ENCODE results near the gene KANSL1L. TPM values are rescaled to one million over a fixed set of nuclear protein-coding genes. Genes with fewer than 3 reads are reported as not detected.
"Not testable (repeated sequence)": the region's sequence is repeated elsewhere in the genome, so short reads cannot be mapped to it uniquely, and the experiment has no call there.

KANSL1L gene
- total RNA-seq, 2 experiments from 2014 or later: 4.8 to 5.4 TPM

- H3K36me3 Mint-ChIP-seq (ENCODE audit: low read depth): peaks cover 17% of the 10 kb centered on the region
- peaks cover 2% of the 10 kb centered on the region for H3K4me1 Mint-ChIP-seq (ENCODE audit: low read depth)
- H3K9me3 Mint-ChIP-seq: peaks cover 31% of the 10 kb centered on the region
- no peak overlapping the region for H3K27ac Mint-ChIP-seq
- no peak for TF ChIP-seq CTCF (IDR thresholded peaks at IDR 0.05)
- ATAC-seq (no peak), DNase-seq (no peak)
- intact Hi-C loops (cut with micrococcal nuclease): no loop called here
- no peaks in the 10 kb centered on the region for H3K27me3 Mint-ChIP-seq
- H3K4me3 Mint-ChIP-seq: no peak overlapping the region
- ChIA-PET CTCF (interaction anchor here (2.0 kb wide), 1 partner anchor 10 kb away, joined by 9 read pairs; no protein-coding TSS in a partner anchor), POLR2A (no interaction called here)
These were observed 17.0 kb upstream of the KANSL1L start for GRCh38 chr2:210188190-210188589.

- intact Hi-C loops (cut with micrococcal nuclease); H3K27ac Mint-ChIP-seq; POLR2A ChIA-PET; DNase-seq; H3K4me3 Mint-ChIP-seq; H3K27me3 Mint-ChIP-seq; ATAC-seq: not testable (repeated sequence)
- Mint-ChIP-seq H3K4me1 (ENCODE audit: low read depth) (peaks cover 21% of the 10 kb centered on the region), H3K36me3 (ENCODE audit: low read depth) (peaks cover 17% of the 10 kb centered on the region), H3K9me3 (peaks cover 34% of the 10 kb centered on the region)
- CTCF ChIA-PET: interaction anchor here (1.1 kb wide), 1 partner anchor 15 kb away, joined by 3 read pairs; no protein-coding TSS in a partner anchor
These were observed 12.7 kb upstream of the KANSL1L start for GRCh38 chr2:210183936-210184335.

GRCh38 chr2:210181606-210182088 is 10.4 kb upstream of the KANSL1L start:
- CTCF ChIA-PET: interaction anchor here (1.6 to 1.9 kb wide), 2 partner anchors 9 to 14 kb away, joined by 4 to 5 read pairs; no protein-coding TSS in a partner anchor
- H3K9me3 Mint-ChIP-seq: peaks cover 35% of the 10 kb centered on the region
- POLR2A ChIA-PET; H3K4me3 Mint-ChIP-seq; ATAC-seq; H3K27me3 Mint-ChIP-seq; intact Hi-C loops (cut with micrococcal nuclease): not testable (repeated sequence)
- H3K4me1 Mint-ChIP-seq (ENCODE audit: low read depth): peaks cover 19% of the 10 kb centered on the region
- H3K36me3 Mint-ChIP-seq (ENCODE audit: low read depth): peaks cover 17% of the 10 kb centered on the region
- peak; percentile 44 for DNase-seq
- peak overlapping the region; percentile 25 for H3K27ac Mint-ChIP-seq

- ATAC-seq; H3K27me3 Mint-ChIP-seq; DNase-seq; intact Hi-C loops (cut with micrococcal nuclease); H3K4me3 Mint-ChIP-seq: not testable (repeated sequence)
- ChIA-PET POLR2A (interaction anchor here (1.0 kb wide), 1 partner anchor 19 kb away, joined by 3 read pairs; no protein-coding TSS in a partner anchor), CTCF (interaction anchor here (1.1 to 1.9 kb wide), 3 partner anchors 9 to 14 kb away, joined by 3 to 5 read pairs (median 4); no protein-coding TSS in a partner anchor)
- Mint-ChIP-seq H3K4me1 (ENCODE audit: low read depth) (peaks cover 19% of the 10 kb centered on the region), H3K27ac (peak overlapping the region; percentile 25), H3K9me3 (peaks cover 30% of the 10 kb centered on the region), H3K36me3 (ENCODE audit: low read depth) (peaks cover 17% of the 10 kb centered on the region)
These were observed 9.9 kb upstream of the KANSL1L start for GRCh38 chr2:210181033-210181605.

GRCh38 chr2:210180477-210180876 is 9.3 kb upstream of the KANSL1L start:
- no peak for TF ChIP-seq CTCF (IDR thresholded peaks at IDR 0.05)
- POLR2A ChIA-PET: interaction anchor here (1.0 kb wide), 1 partner anchor 18 kb away, joined by 3 read pairs; no protein-coding TSS in a partner anchor
- DNase-seq (no peak), ATAC-seq (no peak)
- H3K27me3 Mint-ChIP-seq: no peaks in the 10 kb centered on the region
- intact Hi-C loops (cut with micrococcal nuclease): no loop called here
- H3K4me1 Mint-ChIP-seq (ENCODE audit: low read depth): peaks cover 19% of the 10 kb centered on the region
- H3K36me3 Mint-ChIP-seq (ENCODE audit: low read depth): peaks cover 17% of the 10 kb centered on the region
- no peak overlapping the region for H3K4me3 Mint-ChIP-seq
- CTCF ChIA-PET: interaction anchor here (1.1 kb wide), 1 partner anchor 12 kb away, joined by 3 read pairs; no protein-coding TSS in a partner anchor
- H3K27ac Mint-ChIP-seq: no peak overlapping the region
- H3K9me3 Mint-ChIP-seq: peaks cover 27% of the 10 kb centered on the region

GRCh38 chr2:210179351-210179990 is 8.3 kb upstream of the KANSL1L start:
- Mint-ChIP-seq H3K36me3 (ENCODE audit: low read depth) (peaks cover 11% of the 10 kb centered on the region), H3K9me3 (peaks cover 19% of the 10 kb centered on the region), H3K27me3 (no peaks in the 10 kb centered on the region), H3K27ac (no peak overlapping the region), H3K4me3 (no peak overlapping the region), H3K4me1 (ENCODE audit: low read depth) (peaks cover 19% of the 10 kb centered on the region)
- ATAC-seq (no peak), DNase-seq (no peak)
- TF ChIP-seq CTCF (IDR thresholded peaks at IDR 0.05): no peak
- ChIA-PET POLR2A (no interaction called here), CTCF (no interaction called here)
- intact Hi-C loops (cut with micrococcal nuclease): no loop called here
